ENCODE measurements around the gene PPCDC. TPM values are rescaled to one million over a fixed set of nuclear protein-coding genes. Genes with fewer than 3 reads are reported as not detected.

Gene PPCDC
- total and polyA plus RNA-seq, 4 donors: 12.8 to 23.8 (median 20.8) TPM

DNA sequence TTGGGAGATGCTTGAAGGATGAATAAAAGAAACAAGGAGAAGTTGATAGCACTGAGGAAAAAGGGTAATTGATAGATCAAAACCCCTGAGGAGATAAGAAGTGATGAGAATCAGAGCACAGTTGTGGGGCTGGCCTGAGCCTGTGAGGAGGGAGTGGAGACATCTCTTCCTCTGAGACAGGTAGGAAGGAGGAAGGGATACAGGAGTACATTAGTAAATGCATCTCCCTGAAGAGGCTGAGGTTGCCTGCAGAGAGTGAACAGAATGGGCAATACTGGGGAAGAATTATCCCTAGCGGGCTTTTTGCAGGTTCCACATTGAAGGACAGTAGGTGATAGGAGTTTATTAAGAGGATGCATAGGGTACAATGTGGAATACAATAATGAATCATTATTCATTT is 45.3 kb upstream of the PPCDC start:
- Histone ChIP-seq H3K27ac (ENCODE audit: low read depth in 1 of 2, low read length in 1 of 2) (no peak overlapping the region), H3K4me1 (ENCODE audit: control insufficient read depth in 5 of 5, insufficient read depth in 5 of 5, low read length in 5 of 5) (peaks cover 0 to 2% (median 0%) of the 10 kb centered on the region in 5 donors), H3K9ac (ENCODE audit: insufficient read depth in 1 of 2, low read length in 2 of 2) (no peak overlapping the region), H3K27me3 (ENCODE audit: control insufficient read depth in 3 of 3, insufficient read depth in 3 of 3, low read length in 2 of 3) (peaks cover 0 to 4% (median 0%) of the 10 kb centered on the region in 3 donors), H3K36me3 (ENCODE audit: control insufficient read depth in 4 of 4, insufficient read depth in 4 of 4, low read length in 4 of 4) (no peaks in the 10 kb centered on the region), H3K9me3 (ENCODE audit: control insufficient read depth in 4 of 4, insufficient read depth in 3 of 4, low read length in 3 of 4) (no peaks in the 10 kb centered on the region), H3K4me3 (no peak overlapping the region)
- DNase-seq: no peak
- TF ChIP-seq, protein P1, sequence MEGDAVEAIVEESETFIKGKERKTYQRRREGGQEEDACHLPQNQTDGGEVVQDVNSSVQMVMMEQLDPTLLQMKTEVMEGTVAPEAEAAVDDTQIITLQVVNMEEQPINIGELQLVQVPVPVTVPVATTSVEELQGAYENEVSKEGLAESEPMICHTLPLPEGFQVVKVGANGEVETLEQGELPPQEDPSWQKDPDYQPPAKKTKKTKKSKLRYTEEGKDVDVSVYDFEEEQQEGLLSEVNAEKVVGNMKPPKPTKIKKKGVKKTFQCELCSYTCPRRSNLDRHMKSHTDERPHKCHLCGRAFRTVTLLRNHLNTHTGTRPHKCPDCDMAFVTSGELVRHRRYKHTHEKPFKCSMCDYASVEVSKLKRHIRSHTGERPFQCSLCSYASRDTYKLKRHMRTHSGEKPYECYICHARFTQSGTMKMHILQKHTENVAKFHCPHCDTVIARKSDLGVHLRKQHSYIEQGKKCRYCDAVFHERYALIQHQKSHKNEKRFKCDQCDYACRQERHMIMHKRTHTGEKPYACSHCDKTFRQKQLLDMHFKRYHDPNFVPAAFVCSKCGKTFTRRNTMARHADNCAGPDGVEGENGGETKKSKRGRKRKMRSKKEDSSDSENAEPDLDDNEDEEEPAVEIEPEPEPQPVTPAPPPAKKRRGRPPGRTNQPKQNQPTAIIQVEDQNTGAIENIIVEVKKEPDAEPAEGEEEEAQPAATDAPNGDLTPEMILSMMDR (IDR thresholded peaks at IDR 0.05; ENCODE audit: control extremely low read depth, extremely low read depth): no peak
- 92 to 97% methylated on average over 1 of the region's 1 CpG for WGBS, 2 donors
- no peak for ATAC-seq (ENCODE audit: insufficient read depth, low FRiP score)

DNA sequence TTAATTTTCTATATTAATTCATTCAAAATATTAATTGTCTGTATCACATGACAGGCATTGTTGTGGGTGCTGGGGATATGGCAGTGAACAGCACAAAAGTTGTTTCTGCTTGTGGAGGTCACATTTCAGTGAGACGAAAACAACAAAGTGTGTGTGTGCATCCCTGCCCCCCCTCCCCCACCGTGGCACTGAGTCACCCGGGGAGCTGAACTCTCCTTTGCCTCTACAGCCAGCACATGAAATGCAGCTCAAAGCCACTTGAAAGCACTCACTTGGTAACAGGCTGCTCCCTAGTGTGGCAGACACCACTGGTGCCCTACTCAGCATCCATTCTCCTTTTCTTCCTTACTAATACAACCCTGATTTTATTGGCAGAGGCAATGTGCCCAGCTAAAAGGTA is 44.9 kb upstream of the PPCDC start:
- H3K9me3 ChIP-seq (ENCODE audit: control insufficient read depth in 4 of 4, insufficient read depth in 3 of 4, low read length in 3 of 4): no peaks in the 10 kb centered on the region
- no peak overlapping the region for H3K27ac ChIP-seq (ENCODE audit: low read depth in 1 of 2, low read length in 1 of 2)
- TF ChIP-seq, protein P1 (IDR thresholded peaks at IDR 0.05; ENCODE audit: control extremely low read depth, extremely low read depth): no peak
- no peak overlapping the region for H3K9ac ChIP-seq (ENCODE audit: insufficient read depth in 1 of 2, low read length in 2 of 2)
- DNase-seq: no peak
- no peak overlapping the region for H3K4me3 ChIP-seq
- peaks cover 0 to 2% (median 0%) of the 10 kb centered on the region in 5 donors for H3K4me1 ChIP-seq (ENCODE audit: control insufficient read depth in 5 of 5, insufficient read depth in 5 of 5, low read length in 5 of 5)
- no peaks in the 10 kb centered on the region for H3K36me3 ChIP-seq (ENCODE audit: control insufficient read depth in 4 of 4, insufficient read depth in 4 of 4, low read length in 4 of 4)
- peaks cover 0 to 4% (median 0%) of the 10 kb centered on the region in 3 donors for H3K27me3 ChIP-seq (ENCODE audit: control insufficient read depth in 3 of 3, insufficient read depth in 3 of 3, low read length in 2 of 3)
- WGBS, 2 donors: 39 to 48% methylated on average over 3 of the region's 3 CpGs
- ATAC-seq (ENCODE audit: insufficient read depth, low FRiP score): no peak

DNA sequence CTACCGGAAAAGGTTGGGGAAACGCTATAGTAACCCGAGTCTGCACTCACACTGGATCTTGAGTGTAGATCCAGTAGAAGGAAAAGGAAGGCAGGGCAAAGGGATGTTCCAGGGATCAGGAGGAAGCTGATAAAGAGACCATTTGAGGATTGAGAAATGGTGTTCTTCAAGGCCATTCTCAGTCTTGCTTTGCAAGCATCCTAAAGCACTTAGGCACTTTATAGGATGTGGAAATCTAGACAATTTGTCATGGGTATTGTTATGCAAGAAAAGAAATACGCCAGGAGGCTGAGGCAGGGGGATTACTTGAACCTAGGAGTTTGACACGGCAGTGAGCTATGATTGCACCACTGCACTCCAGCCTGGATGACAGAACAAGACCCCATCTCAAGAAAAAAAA is 41.2 kb upstream of the PPCDC start:
- no peaks in the 10 kb centered on the region for H3K36me3 ChIP-seq (ENCODE audit: control insufficient read depth in 4 of 4, insufficient read depth in 4 of 4, low read length in 4 of 4)
- ATAC-seq (ENCODE audit: insufficient read depth, low FRiP score) (no peak), DNase-seq (no peak)
- H3K4me1 ChIP-seq (ENCODE audit: control insufficient read depth in 5 of 5, insufficient read depth in 5 of 5, low read length in 5 of 5): peaks cover 0 to 2% (median 0%) of the 10 kb centered on the region in 5 donors
- TF ChIP-seq, protein P1 (IDR thresholded peaks at IDR 0.05; ENCODE audit: control extremely low read depth, extremely low read depth): no peak
- no peak overlapping the region for H3K4me3 ChIP-seq
- no peak overlapping the region for H3K9ac ChIP-seq (ENCODE audit: insufficient read depth in 1 of 2, low read length in 2 of 2)
- H3K27ac ChIP-seq (ENCODE audit: low read depth in 1 of 2, low read length in 1 of 2): no peak overlapping the region
- H3K27me3 ChIP-seq (ENCODE audit: control insufficient read depth in 3 of 3, insufficient read depth in 3 of 3, low read length in 2 of 3): peaks cover 0 to 13% (median 5%) of the 10 kb centered on the region in 3 donors
- 54 to 56% methylated on average over 5 of the region's 5 CpGs for WGBS, 2 donors
- H3K9me3 ChIP-seq (ENCODE audit: control insufficient read depth in 4 of 4, insufficient read depth in 3 of 4, low read length in 3 of 4): no peaks in the 10 kb centered on the region

DNA sequence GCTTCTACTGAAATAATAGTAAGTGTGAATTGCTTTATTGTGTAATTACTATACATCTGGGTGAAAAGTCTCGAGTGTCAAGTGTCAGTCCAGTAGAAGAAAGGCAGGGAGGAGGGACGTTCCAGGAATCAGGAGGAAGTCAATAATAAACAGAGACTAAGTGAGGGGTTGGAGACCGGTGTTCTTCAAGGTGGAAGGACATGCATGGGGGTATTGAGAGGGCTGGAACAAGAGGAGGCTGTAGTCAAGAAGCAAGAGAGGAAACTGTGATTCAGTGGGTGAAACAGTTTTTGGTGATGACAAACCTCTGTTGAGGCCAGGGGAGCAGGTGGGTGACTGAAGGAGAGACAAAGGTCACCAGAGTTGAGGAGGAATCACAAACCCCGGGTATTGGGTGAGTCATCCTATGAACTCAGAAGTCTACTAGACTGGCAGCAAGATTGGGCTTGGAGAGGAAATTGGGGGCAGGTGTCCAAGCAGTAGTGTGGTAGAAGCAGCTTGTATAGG is 39.6 kb upstream of the PPCDC start:
- H3K9ac ChIP-seq (ENCODE audit: insufficient read depth in 1 of 2, low read length in 2 of 2): no peak overlapping the region
- H3K4me1 ChIP-seq (ENCODE audit: control insufficient read depth in 5 of 5, insufficient read depth in 5 of 5, low read length in 5 of 5): no peaks in the 10 kb centered on the region
- TF ChIP-seq, protein P1 (IDR thresholded peaks at IDR 0.05; ENCODE audit: control extremely low read depth, extremely low read depth): no peak
- H3K9me3 ChIP-seq (ENCODE audit: control insufficient read depth in 4 of 4, insufficient read depth in 3 of 4, low read length in 3 of 4): no peaks in the 10 kb centered on the region
- DNase-seq (no peak), ATAC-seq (ENCODE audit: insufficient read depth, low FRiP score) (no peak)
- peaks cover 0 to 14% (median 5%) of the 10 kb centered on the region in 3 donors for H3K27me3 ChIP-seq (ENCODE audit: control insufficient read depth in 3 of 3, insufficient read depth in 3 of 3, low read length in 2 of 3)
- H3K4me3 ChIP-seq: no peak overlapping the region
- no peak overlapping the region for H3K27ac ChIP-seq (ENCODE audit: low read depth in 1 of 2, low read length in 1 of 2)
- no peaks in the 10 kb centered on the region for H3K36me3 ChIP-seq (ENCODE audit: control insufficient read depth in 4 of 4, insufficient read depth in 4 of 4, low read length in 4 of 4)
- WGBS, 2 donors: 13 to 35% methylated on average over 4 of the region's 4 CpGs

Measured in lung (tissue), 12 donors.